Sigmoid colon (tissue), 7 donors: ENCODE results near the gene NOPCHAP1. TPM values are rescaled to one million over a fixed set of nuclear protein-coding genes. Genes with fewer than 3 reads are reported as not detected.

Experiments used
- DNase-seq: peaks from one replicate; pipeline ENCODE4 v3.0.0-alpha.2; 2019
- H3K27ac ChIP-seq, 4 donors: fragments of 200-600 bp; sonication (generic); one replicate each; pipeline ENCODE4 v1.5.1; 2016 to 2019; ENCODE audit warnings: mild to moderate bottlenecking in 1 of 4
- H3K27me3 ChIP-seq, 3 donors: fragments of 200-600 bp; sonication (generic); one replicate each; pipeline ENCODE4 v1.5.1; 2019; ENCODE audit warnings: mild to moderate bottlenecking in 1 of 3
- H3K36me3 ChIP-seq, 4 donors: fragments of 200-600 bp; sonication (generic); one replicate each; pipeline ENCODE4 v1.5.1; 2016 to 2019
- H3K4me1 ChIP-seq, 4 donors: fragments of 200-600 bp; sonication (generic); one replicate each; pipeline ENCODE4 v1.5.1; 2017 to 2019
- H3K4me3 ChIP-seq, 4 donors: fragments of 200-600 bp; sonication (generic); one replicate each; pipeline ENCODE4 v1.5.1; 2017 to 2019; ENCODE audit warnings: mild to moderate bottlenecking in 2 of 4, moderate library complexity in 1 of 4
- H3K9me3 ChIP-seq, 4 donors: fragments of 200-600 bp in 3 of 4; sonication (generic) in 3 of 4; one replicate each; pipeline versions ENCODE4 v1.5.1 to v1.6.1; 2013 to 2019
- EP300 ChIP-seq, 4 donors: sonication (generic); formaldehyde crosslinking; IDR thresholded peaks; one replicate each; pipeline ENCODE4 v1.6.1; 2017; ENCODE audit warnings: antibody characterized with exemption in 4 of 4
- POLR2A ChIP-seq, 2 donors: fragments of 450-650 bp; IDR thresholded peaks; one replicate each; pipeline ENCODE4 v1.6.1; 2016; ENCODE audit warnings: antibody characterized with exemption in 2 of 2, mild to moderate bottlenecking in 2 of 2, moderate library complexity in 2 of 2
- POLR2AphosphoS5 ChIP-seq, 4 donors: sonication (generic); formaldehyde crosslinking; IDR thresholded peaks; one replicate each; pipeline ENCODE4 v1.6.1; 2017; ENCODE audit warnings: antibody characterized with exemption in 4 of 4
- WGBS, 2 donors: extraction: QIAGEN DNeasy Blood & Tissue Kit; methylation state at CpG; one replicate each; pipeline ENCODE4 v1.1.7; 2013; 5-methylcytosine and 5-hydroxymethylcytosine counted together
- intact Hi-C: fragments of 100-400 bp; cut with DNase I; formaldehyde crosslinking; loops from one replicate; pipeline ENCODE4 v1.15.1; 2023
- polyA plus RNA-seq, 3 donors: library from polyadenylated mRNA; stranded (reverse); fragments of 200-250 nt; gene quantifications; one replicate each; pipeline ENCODE4 v1.2.3, GENCODE V29; 2013
- total RNA-seq, 4 donors: library from RNA; depleted of rRNA; stranded (reverse); fragments of >200 nt; gene quantifications; one replicate each; pipeline ENCODE4 v1.1.0, GENCODE V29; 2016
- TF ChIP-seq, protein P1 (sequence below), 4 experiments: fragments of 450-650 bp in 3 of 4; fragments of 200-600 bp in 1 of 4; IDR thresholded peaks; one replicate each; pipeline ENCODE4 v1.5.1; 2016 to 2019; ENCODE audit warnings: antibody characterized with exemption in 4 of 4, mild to moderate bottlenecking in 3 of 4, moderate library complexity in 2 of 4
- donor health status: healthy with polysubstance abuse.
- donor health status: Bipolar disorder and iron deficiency.
- donor health status: healthy.

The NOPCHAP1 gene
- total and polyA plus RNA-seq, 7 donors = 3.9 to 9.1 (median 6.6) TPM

GRCh38 chr12:104959335-104959841 lies 26.7 kb upstream of the NOPCHAP1 start:
- H3K27ac ChIP-seq = peak overlapping the region in 3 of 4 donors; percentile 7 to 83 (median 81)
- WGBS, 2 donors = 12 to 44% methylated on average over 2 of the region's 2 CpGs
- intact Hi-C loops = no loop called here
- peaks cover 0 to 17% (median 9%) of the 10 kb centered on the region in 4 donors for H3K4me1 ChIP-seq
- no peaks in the 10 kb centered on the region for H3K27me3 ChIP-seq
- TF ChIP-seq POLR2AphosphoS5 (IDR thresholded peaks at IDR 0.05) = no peak
- TF ChIP-seq, protein P1, sequence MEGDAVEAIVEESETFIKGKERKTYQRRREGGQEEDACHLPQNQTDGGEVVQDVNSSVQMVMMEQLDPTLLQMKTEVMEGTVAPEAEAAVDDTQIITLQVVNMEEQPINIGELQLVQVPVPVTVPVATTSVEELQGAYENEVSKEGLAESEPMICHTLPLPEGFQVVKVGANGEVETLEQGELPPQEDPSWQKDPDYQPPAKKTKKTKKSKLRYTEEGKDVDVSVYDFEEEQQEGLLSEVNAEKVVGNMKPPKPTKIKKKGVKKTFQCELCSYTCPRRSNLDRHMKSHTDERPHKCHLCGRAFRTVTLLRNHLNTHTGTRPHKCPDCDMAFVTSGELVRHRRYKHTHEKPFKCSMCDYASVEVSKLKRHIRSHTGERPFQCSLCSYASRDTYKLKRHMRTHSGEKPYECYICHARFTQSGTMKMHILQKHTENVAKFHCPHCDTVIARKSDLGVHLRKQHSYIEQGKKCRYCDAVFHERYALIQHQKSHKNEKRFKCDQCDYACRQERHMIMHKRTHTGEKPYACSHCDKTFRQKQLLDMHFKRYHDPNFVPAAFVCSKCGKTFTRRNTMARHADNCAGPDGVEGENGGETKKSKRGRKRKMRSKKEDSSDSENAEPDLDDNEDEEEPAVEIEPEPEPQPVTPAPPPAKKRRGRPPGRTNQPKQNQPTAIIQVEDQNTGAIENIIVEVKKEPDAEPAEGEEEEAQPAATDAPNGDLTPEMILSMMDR (IDR thresholded peaks at IDR 0.05) = no peak
- TF ChIP-seq EP300 (IDR thresholded peaks at IDR 0.05) = no peak
- TF ChIP-seq POLR2A (IDR thresholded peaks at IDR 0.05) = no peak
- H3K4me3 ChIP-seq = peak overlapping the region in 3 of 4 donors; percentile 84 to 90 (median 88)
- DNase-seq = no peak
- no peaks in the 10 kb centered on the region for H3K36me3 ChIP-seq
- no peaks in the 10 kb centered on the region for H3K9me3 ChIP-seq

DNA sequence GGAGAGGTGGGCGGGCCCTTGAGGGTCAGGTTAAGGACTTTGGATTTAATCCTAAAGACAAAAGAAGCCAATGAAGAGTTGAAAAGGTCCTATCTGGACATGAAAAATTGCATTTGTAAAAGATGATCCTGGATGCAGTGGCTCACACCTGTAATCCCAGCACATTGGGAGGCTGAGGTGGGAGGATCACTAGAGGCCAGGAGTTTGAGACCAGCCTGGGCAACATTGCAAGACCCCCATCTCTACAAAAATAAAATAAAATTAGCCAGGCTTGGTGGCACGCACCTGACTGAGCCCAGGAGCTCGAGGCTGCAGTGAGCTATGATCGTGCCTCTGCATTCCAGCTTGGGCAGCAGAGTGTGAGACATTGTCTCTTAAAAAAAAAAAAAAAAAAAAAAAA lies 25.7 kb upstream of the NOPCHAP1 start:
- 95 to 96% methylated on average over 4 of the region's 4 CpGs for WGBS, 2 donors
- Histone ChIP-seq H3K27ac (no peak overlapping the region), H3K9me3 (no peaks in the 10 kb centered on the region), H3K36me3 (no peaks in the 10 kb centered on the region), H3K27me3 (no peaks in the 10 kb centered on the region), H3K4me3 (no peak overlapping the region), H3K4me1 (peaks cover 0 to 17% (median 9%) of the 10 kb centered on the region in 4 donors)
- TF ChIP-seq POLR2A (IDR thresholded peaks at IDR 0.05) (no peak), EP300 (IDR thresholded peaks at IDR 0.05) (no peak), POLR2AphosphoS5 (IDR thresholded peaks at IDR 0.05) (no peak)
- TF ChIP-seq, protein P1 (IDR thresholded peaks at IDR 0.05) = no peak
- no peak for DNase-seq
- intact Hi-C loops = no loop called here

GRCh38 chr12:104963757-104964156 lies 22.4 kb upstream of the NOPCHAP1 start:
- Histone ChIP-seq H3K4me1 (peaks cover 0 to 9% (median 6%) of the 10 kb centered on the region in 4 donors), H3K36me3 (no peaks in the 10 kb centered on the region), H3K27ac (no peak overlapping the region), H3K4me3 (no peak overlapping the region), H3K9me3 (no peaks in the 10 kb centered on the region), H3K27me3 (no peaks in the 10 kb centered on the region)
- WGBS, 2 donors = 83 to 88% methylated on average over 6 of the region's 6 CpGs
- TF ChIP-seq POLR2AphosphoS5 (IDR thresholded peaks at IDR 0.05) (no peak), POLR2A (IDR thresholded peaks at IDR 0.05) (no peak), EP300 (IDR thresholded peaks at IDR 0.05) (no peak)
- TF ChIP-seq, protein P1 (IDR thresholded peaks at IDR 0.05) = no peak
- DNase-seq = no peak
- intact Hi-C loops = no loop called here

GRCh38 chr12:104964167-104964855 lies 21.8 kb upstream of the NOPCHAP1 start:
- Histone ChIP-seq H3K27ac (no peak overlapping the region), H3K9me3 (no peaks in the 10 kb centered on the region), H3K27me3 (no peaks in the 10 kb centered on the region), H3K4me1 (peaks cover 0 to 3% (median under 1%) of the 10 kb centered on the region in 4 donors), H3K4me3 (no peak overlapping the region), H3K36me3 (no peaks in the 10 kb centered on the region)
- 78 to 87% methylated on average over 8 of the region's 8 CpGs for WGBS, 2 donors
- intact Hi-C loops = no loop called here
- no peak for DNase-seq
- TF ChIP-seq POLR2A (IDR thresholded peaks at IDR 0.05) = no peak
- TF ChIP-seq EP300 (IDR thresholded peaks at IDR 0.05) = no peak
- TF ChIP-seq POLR2AphosphoS5 (IDR thresholded peaks at IDR 0.05) = no peak
- TF ChIP-seq, protein P1 (IDR thresholded peaks at IDR 0.05) = no peak
